GM19397 (cell line): ENCODE measurements around the gene NOCT.
"Not testable (repeated sequence)": the region's sequence is repeated elsewhere in the genome, so short reads cannot be mapped to it uniquely, and the experiment has no call there.

Experiments used
- ATAC-seq: cut with Tn5 transposase; IDR thresholded peaks from one replicate; pipeline ENCODE4 v1.9.1; 2021; ENCODE audit warnings: mild to moderate bottlenecking, moderate library complexity; ENCODE audit not compliant: unreplicated experiment

The NOCT gene

GRCh38 chr4:139044291-139044690, 28.7 kb downstream of the NOCT start:
- ATAC-seq = no peak

- ATAC-seq = no peak
These were observed 32.4 kb downstream of the NOCT start for GRCh38 chr4:139048026-139048425.

- ATAC-seq = no peak
These were observed 34.9 kb downstream of the NOCT start for GRCh38 chr4:139050446-139050845.

- ATAC-seq = no peak
These were observed 38.3 kb downstream of the NOCT start for GRCh38 chr4:139053909-139054308.

- no peak for ATAC-seq
These were observed 39.4 kb downstream of the NOCT start for GRCh38 chr4:139054791-139055505.

GRCh38 chr4:139059026-139059425, 43.4 kb downstream of the NOCT start:
- ATAC-seq = not testable (repeated sequence)

GRCh38 chr4:139060591-139060990, 45.0 kb downstream of the NOCT start:
- ATAC-seq = no peak

GRCh38 chr4:139076016-139076744, 60.6 kb downstream of the NOCT start:
- no peak for ATAC-seq

GRCh38 chr4:139077567-139078355, 62.2 kb downstream of the NOCT start:
- ATAC-seq = no peak

GRCh38 chr4:139078926-139079325, 63.3 kb downstream of the NOCT start:
- ATAC-seq = no peak

- ATAC-seq = peak; percentile 75
These were observed 67.4 kb downstream of the NOCT start for GRCh38 chr4:139082750-139083606.

GRCh38 chr4:139083607-139083955, 68.0 kb downstream of the NOCT start:
- ATAC-seq = peak; percentile 29

- peak; percentile 72 for ATAC-seq
These were observed 68.6 kb downstream of the NOCT start for GRCh38 chr4:139083956-139084803.

- ATAC-seq = no peak
These were observed 69.2 kb downstream of the NOCT start for GRCh38 chr4:139084804-139085093.

- no peak for ATAC-seq
These were observed 69.6 kb downstream of the NOCT start for GRCh38 chr4:139085141-139085540.

GRCh38 chr4:139092271-139092670, 76.7 kb downstream of the NOCT start:
- ATAC-seq = no peak
